H1 (cell line): ENCODE measurements around the gene SNTN.

Source experiments
- CHD2 ChIP-seq: IDR thresholded peaks from 2 replicates; pipeline ENCODE4 v1.6.1; 2012; ENCODE audit warnings: low read length, improper control_type of control experiment
- PHF8 ChIP-seq: fragments of 200-600 bp; sonication (generic); conservative IDR thresholded peaks from 2 replicates; pipeline ENCODE4 v1.7.1; 2012; ENCODE audit warnings: low read depth, mild to moderate bottlenecking, inconsistent platforms, low read length, moderate library complexity
- TAF7 ChIP-seq: optimal IDR thresholded peaks from 2 replicates; pipeline ENCODE3; 2011; ENCODE audit warnings: low read depth, mild to moderate bottlenecking, inconsistent platforms, low read length, moderate library complexity, borderline replicate concordance
- TF ChIP-seq, protein P1 (sequence below), 3 experiments: IDR thresholded peaks; 1 replicate in 2 of 3; 2 replicates in 1 of 3; pipeline versions ENCODE4 v1.5.1 to v1.6.1; 2011; ENCODE audit warnings: low read length in 3 of 3, mild to moderate bottlenecking in 3 of 3, inconsistent platforms in 2 of 3, low read depth in 1 of 3, moderate library complexity in 1 of 3; ENCODE audit not compliant: insufficient read depth in 1 of 3; ENCODE audit errors: control extremely low read depth in 1 of 3

DNA sequence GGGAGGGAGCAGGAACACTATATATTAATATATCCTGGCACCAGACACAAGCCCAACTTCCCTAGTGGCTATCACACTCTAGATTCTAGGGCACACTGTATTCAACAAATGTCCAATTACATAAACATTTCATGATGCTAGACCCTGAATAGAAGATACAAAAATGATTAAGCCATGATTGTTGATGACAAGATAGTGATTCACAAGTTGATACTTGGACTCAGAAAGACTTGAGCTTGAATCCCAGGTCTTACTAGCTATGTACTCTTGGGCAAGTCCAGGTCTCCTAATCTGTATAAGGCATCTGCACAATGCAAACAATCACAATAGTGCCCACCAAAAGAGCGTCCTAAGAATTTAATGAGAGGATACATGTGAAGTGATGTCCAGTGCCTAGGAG lies 10.0 kb upstream of the SNTN start:
- TF ChIP-seq, protein P1, sequence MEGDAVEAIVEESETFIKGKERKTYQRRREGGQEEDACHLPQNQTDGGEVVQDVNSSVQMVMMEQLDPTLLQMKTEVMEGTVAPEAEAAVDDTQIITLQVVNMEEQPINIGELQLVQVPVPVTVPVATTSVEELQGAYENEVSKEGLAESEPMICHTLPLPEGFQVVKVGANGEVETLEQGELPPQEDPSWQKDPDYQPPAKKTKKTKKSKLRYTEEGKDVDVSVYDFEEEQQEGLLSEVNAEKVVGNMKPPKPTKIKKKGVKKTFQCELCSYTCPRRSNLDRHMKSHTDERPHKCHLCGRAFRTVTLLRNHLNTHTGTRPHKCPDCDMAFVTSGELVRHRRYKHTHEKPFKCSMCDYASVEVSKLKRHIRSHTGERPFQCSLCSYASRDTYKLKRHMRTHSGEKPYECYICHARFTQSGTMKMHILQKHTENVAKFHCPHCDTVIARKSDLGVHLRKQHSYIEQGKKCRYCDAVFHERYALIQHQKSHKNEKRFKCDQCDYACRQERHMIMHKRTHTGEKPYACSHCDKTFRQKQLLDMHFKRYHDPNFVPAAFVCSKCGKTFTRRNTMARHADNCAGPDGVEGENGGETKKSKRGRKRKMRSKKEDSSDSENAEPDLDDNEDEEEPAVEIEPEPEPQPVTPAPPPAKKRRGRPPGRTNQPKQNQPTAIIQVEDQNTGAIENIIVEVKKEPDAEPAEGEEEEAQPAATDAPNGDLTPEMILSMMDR (IDR thresholded peaks at IDR 0.05; ENCODE audit: control extremely low read depth in 1 of 3, insufficient read depth in 1 of 3, low read depth in 1 of 3, low read length in 3 of 3), result no peak
- TF ChIP-seq CHD2, result no peak
- no peak for TF ChIP-seq TAF7
- no peak for TF ChIP-seq PHF8
